Neural crest cell (in vitro differentiated cells): Measurements from ENCODE around the gene BRCA1. TPM values are rescaled to one million over a fixed set of nuclear protein-coding genes. Genes with fewer than 3 reads are reported as not detected.

Experiments
- DNase-seq: peaks from one replicate; pipeline ENCODE4 v3.0.0; 2021; ENCODE audit warnings: low read depth, mixed read lengths, low spot score
- H3K27ac Mint-ChIP-seq: one replicate; pipeline ENCODE4 v1.8.0; 2021; ENCODE audit warnings: mild to moderate bottlenecking, mixed read lengths; ENCODE audit not compliant: unreplicated experiment
- H3K27me3 Mint-ChIP-seq: 2 replicates; pipeline ENCODE4 v1.8.0; 2021; ENCODE audit warnings: low read depth, mild to moderate bottlenecking, mixed read lengths
- H3K36me3 Mint-ChIP-seq: 2 replicates; pipeline ENCODE4 v1.8.0; 2021; ENCODE audit warnings: low read depth, mild to moderate bottlenecking, mixed read lengths
- H3K4me1 Mint-ChIP-seq: 2 replicates; pipeline ENCODE4 v1.8.0; 2021; ENCODE audit warnings: mixed read lengths
- H3K4me3 Mint-ChIP-seq: one replicate; pipeline ENCODE4 v1.8.0; 2021; ENCODE audit warnings: mild to moderate bottlenecking, mixed read lengths
- H3K9me3 Mint-ChIP-seq: 2 replicates; pipeline ENCODE4 v1.8.0; 2021; ENCODE audit warnings: mixed read lengths
- total RNA-seq: library from RNA; stranded (reverse); gene quantifications from 2 replicates; pipeline ENCODE4 v1.2.1, GENCODE V29; 2021
- TF ChIP-seq, protein P1 (sequence below): fragments of 200-600 bp; sonication (generic); conservative IDR thresholded peaks from 2 replicates; pipeline ENCODE4 v1.5.0; 2021; ENCODE audit warnings: antibody characterized with exemption, mild to moderate bottlenecking

The BRCA1 gene
- total RNA-seq, 1 donor from 2014 or later, result 62.4 TPM

GRCh38 chr17:43021741-43022512 is 103.2 kb downstream of the BRCA1 start, which contains the start of gene VAT1:
Gene VAT1 (minus strand): TSS chr17:43022385. CDS start chr17:43022322, 63 bp downstream.
- DNase-seq, result peak; percentile 70
- peak within 1 kb of the TSS; percentile 94 for H3K27ac Mint-ChIP-seq
- TF ChIP-seq, protein P1, sequence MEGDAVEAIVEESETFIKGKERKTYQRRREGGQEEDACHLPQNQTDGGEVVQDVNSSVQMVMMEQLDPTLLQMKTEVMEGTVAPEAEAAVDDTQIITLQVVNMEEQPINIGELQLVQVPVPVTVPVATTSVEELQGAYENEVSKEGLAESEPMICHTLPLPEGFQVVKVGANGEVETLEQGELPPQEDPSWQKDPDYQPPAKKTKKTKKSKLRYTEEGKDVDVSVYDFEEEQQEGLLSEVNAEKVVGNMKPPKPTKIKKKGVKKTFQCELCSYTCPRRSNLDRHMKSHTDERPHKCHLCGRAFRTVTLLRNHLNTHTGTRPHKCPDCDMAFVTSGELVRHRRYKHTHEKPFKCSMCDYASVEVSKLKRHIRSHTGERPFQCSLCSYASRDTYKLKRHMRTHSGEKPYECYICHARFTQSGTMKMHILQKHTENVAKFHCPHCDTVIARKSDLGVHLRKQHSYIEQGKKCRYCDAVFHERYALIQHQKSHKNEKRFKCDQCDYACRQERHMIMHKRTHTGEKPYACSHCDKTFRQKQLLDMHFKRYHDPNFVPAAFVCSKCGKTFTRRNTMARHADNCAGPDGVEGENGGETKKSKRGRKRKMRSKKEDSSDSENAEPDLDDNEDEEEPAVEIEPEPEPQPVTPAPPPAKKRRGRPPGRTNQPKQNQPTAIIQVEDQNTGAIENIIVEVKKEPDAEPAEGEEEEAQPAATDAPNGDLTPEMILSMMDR, result no peak
- H3K27me3 Mint-ChIP-seq, result peaks cover 3% of the 10 kb centered on the region
- H3K4me3 Mint-ChIP-seq, result peak within 1 kb of the TSS; percentile 91
- H3K4me1 Mint-ChIP-seq, result peaks cover 52% of the 10 kb centered on the region
- no peaks in the 10 kb centered on the region for H3K9me3 Mint-ChIP-seq
- peaks cover 2% of the 10 kb centered on the region for H3K36me3 Mint-ChIP-seq

DNA sequence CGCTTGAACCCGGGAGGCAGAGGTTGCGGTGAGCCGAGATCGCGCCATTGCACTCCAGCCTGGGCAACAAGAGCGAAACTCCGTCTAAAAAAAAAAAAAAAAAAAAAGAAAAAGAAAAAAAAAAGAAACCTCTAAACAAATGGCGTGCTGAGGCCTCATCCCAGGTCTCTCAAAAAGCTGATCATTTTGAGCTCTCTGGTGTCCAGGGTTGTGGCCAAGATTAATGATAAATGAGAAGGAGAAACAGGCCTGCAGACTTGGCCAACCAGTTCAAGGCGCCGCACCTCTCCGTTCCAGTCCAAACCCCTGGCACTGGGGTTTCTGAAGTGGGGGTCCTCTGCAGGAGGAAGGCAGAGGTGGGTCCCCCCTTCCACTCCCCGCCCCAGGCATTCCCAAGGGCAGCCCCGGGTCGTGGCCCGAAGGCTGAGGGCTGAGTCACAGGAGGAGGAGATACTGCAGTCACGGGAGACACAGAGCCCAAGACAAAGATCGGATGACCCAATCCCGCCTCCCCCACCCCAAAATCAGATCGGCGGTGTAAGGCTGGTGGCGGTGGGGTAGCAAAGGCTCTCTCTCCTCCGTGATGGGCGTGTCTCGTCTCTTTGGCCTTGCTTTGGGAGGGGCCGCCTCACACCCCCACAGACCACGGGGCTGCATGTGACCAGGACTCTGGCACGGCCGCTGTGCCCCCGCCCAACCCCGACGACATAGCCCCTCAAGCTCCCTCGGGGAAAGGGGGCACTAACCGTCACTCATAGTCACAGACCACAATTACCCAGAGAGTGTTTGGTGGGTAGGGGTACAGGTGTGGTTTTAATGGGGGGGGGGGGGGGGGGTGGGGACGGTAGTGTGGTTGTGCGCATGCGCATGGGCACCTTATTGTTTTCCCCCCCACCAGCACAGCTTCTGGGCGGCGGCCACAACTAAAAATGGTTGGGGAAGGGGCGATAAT is 104.1 kb downstream of the BRCA1 start:
- Mint-ChIP-seq H3K27ac (peak overlapping the region; percentile 78), H3K36me3 (peaks cover 2% of the 10 kb centered on the region), H3K4me1 (peaks cover 47% of the 10 kb centered on the region), H3K9me3 (no peaks in the 10 kb centered on the region), H3K4me3 (peak overlapping the region; percentile 91), H3K27me3 (peaks cover 3% of the 10 kb centered on the region)
- DNase-seq, result no peak
- TF ChIP-seq, protein P1, result no peak

GRCh38 chr17:43020030-43020621 is 105.0 kb downstream of the BRCA1 start:
- Mint-ChIP-seq H3K4me1 (peaks cover 56% of the 10 kb centered on the region), H3K4me3 (peak overlapping the region; percentile 91), H3K36me3 (peaks cover 2% of the 10 kb centered on the region), H3K9me3 (no peaks in the 10 kb centered on the region), H3K27ac (no peak overlapping the region), H3K27me3 (peaks cover 3% of the 10 kb centered on the region)
- TF ChIP-seq, protein P1, result no peak
- DNase-seq, result no peak

- H3K4me3 Mint-ChIP-seq, result peak overlapping the region; percentile 91
- no peaks in the 10 kb centered on the region for H3K9me3 Mint-ChIP-seq
- no peak for DNase-seq
- no peak overlapping the region for H3K27ac Mint-ChIP-seq
- TF ChIP-seq, protein P1, result no peak
- peaks cover 2% of the 10 kb centered on the region for H3K27me3 Mint-ChIP-seq
- H3K36me3 Mint-ChIP-seq, result peaks cover 2% of the 10 kb centered on the region
- H3K4me1 Mint-ChIP-seq, result peaks cover 56% of the 10 kb centered on the region
Observed at GRCh38 chr17:43019418-43019817, 105.7 kb downstream of the BRCA1 start.

DNA sequence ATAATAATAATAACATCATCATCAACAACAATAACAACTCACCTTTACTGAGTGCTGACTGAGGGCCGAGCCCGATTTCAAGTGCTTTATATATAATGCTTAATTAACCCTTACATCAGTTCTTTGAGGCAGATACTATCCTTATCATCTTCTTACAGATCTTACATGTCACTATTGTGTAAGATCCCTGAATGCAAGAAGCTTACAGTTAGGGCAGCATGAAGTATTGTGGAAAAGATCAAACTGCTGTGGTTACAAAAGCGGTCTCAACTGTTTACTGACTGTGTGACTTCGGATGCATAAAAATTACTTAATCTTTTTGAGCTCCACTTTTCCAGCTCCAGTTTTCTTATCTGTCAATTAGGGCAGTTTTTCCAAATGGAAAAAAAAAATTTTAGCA is 106.2 kb downstream of the BRCA1 start:
- Mint-ChIP-seq H3K27me3 (no peaks in the 10 kb centered on the region), H3K36me3 (peaks cover 2% of the 10 kb centered on the region), H3K27ac (no peak overlapping the region), H3K4me3 (peak overlapping the region; percentile 68), H3K9me3 (no peaks in the 10 kb centered on the region), H3K4me1 (peaks cover 52% of the 10 kb centered on the region)
- DNase-seq, result no peak
- TF ChIP-seq, protein P1, result no peak
